Measurements from ENCODE around the gene PXN.

Gene PXN

GRCh38 chr12:120261951-120262851 lies 3.3 kb downstream of the PXN start:
- DNase-seq: no peak
- peak overlapping the region; percentile 84 for H3K27ac ChIP-seq (ENCODE audit: low read length, poor library complexity, severe bottlenecking)
- peak overlapping the region in 1 of 2 experiments; percentile 81 for H3K23ac ChIP-seq (ENCODE audit: low read length in 2 of 2)
- H3K9ac ChIP-seq (ENCODE audit: low read length): peak overlapping the region; percentile 91
- H3K79me1 ChIP-seq (replicated peaks; ENCODE audit: low read length, poor library complexity, severe bottlenecking): no peaks in the 10 kb centered on the region
- peaks cover 32% of the 10 kb centered on the region for H3K4me1 ChIP-seq (ENCODE audit: control insufficient read depth, insufficient read depth, low read depth, low read length)
- peak overlapping the region in 1 of 2 experiments; percentile 59 for H3K18ac ChIP-seq (ENCODE audit: low read depth in 1 of 2, low read length in 2 of 2)
- no peak overlapping the region for H2BK120ac ChIP-seq (ENCODE audit: low read depth, low read length)
- H3K14ac ChIP-seq (ENCODE audit: low read length in 2 of 2): peak overlapping the region in 1 of 2 experiments; percentile 46
- peak overlapping the region; percentile 9 for H2BK5ac ChIP-seq (ENCODE audit: low read depth, low read length, poor library complexity, severe bottlenecking)
- peak overlapping the region; percentile 88 for H3K4me2 ChIP-seq (ENCODE audit: low read length, poor library complexity, severe bottlenecking)
- H2AFZ ChIP-seq (ENCODE audit: low read depth, low read length): no peak overlapping the region
- H4K91ac ChIP-seq (ENCODE audit: low read length): no peak overlapping the region
- no peaks in the 10 kb centered on the region for H3K27me3 ChIP-seq (ENCODE audit: control insufficient read depth in 1 of 2, insufficient read depth in 1 of 2, low read length in 2 of 2)
- peak overlapping the region in 1 of 2 experiments; percentile 45 for H2BK12ac ChIP-seq (ENCODE audit: low read length in 2 of 2)
- no peak overlapping the region for H4K8ac ChIP-seq (ENCODE audit: low read length)
- H2BK15ac ChIP-seq (ENCODE audit: low read depth, poor library complexity, severe bottlenecking): peak overlapping the region; percentile 38
- peak overlapping the region in 1 of 2 experiments; percentile 29 for H3K4ac ChIP-seq (ENCODE audit: low read depth in 1 of 2, low read length in 2 of 2)
- peak overlapping the region; percentile 55 for H2AK5ac ChIP-seq (ENCODE audit: low read length, severe bottlenecking)
- peak overlapping the region in 1 of 2 experiments; percentile 97 for H3K4me3 ChIP-seq (ENCODE audit: insufficient read depth in 1 of 2, low read depth in 1 of 2, low read length in 2 of 2)
- 89% methylated on average over 10 of the region's 10 CpGs for WGBS
- H3K9me3 ChIP-seq (ENCODE audit: control insufficient read depth, low read length): no peaks in the 10 kb centered on the region
- peaks cover 9 to 28% of the 10 kb centered on the region in 2 experiments for H3K36me3 ChIP-seq (ENCODE audit: control insufficient read depth in 1 of 2, insufficient read depth in 2 of 2, low read depth in 1 of 2, low read length in 2 of 2)

- no peak for DNase-seq
- no peak overlapping the region for H2BK120ac ChIP-seq (ENCODE audit: low read depth, low read length)
- no peak overlapping the region for H2BK5ac ChIP-seq (ENCODE audit: low read depth, low read length, poor library complexity, severe bottlenecking)
- no peaks in the 10 kb centered on the region for H3K9me3 ChIP-seq (ENCODE audit: control insufficient read depth, low read length)
- H3K4ac ChIP-seq (ENCODE audit: low read depth in 1 of 2, low read length in 2 of 2): no peak overlapping the region
- H2AK5ac ChIP-seq (ENCODE audit: low read length, severe bottlenecking): peak overlapping the region; percentile 37
- H4K91ac ChIP-seq (ENCODE audit: low read length): no peak overlapping the region
- peaks cover 9 to 28% of the 10 kb centered on the region in 2 experiments for H3K36me3 ChIP-seq (ENCODE audit: control insufficient read depth in 1 of 2, insufficient read depth in 2 of 2, low read depth in 1 of 2, low read length in 2 of 2)
- H2AFZ ChIP-seq (ENCODE audit: low read depth, low read length): no peak overlapping the region
- no peak overlapping the region for H2BK12ac ChIP-seq (ENCODE audit: low read length in 2 of 2)
- over 99% methylated on average over 5 of the region's 5 CpGs for WGBS
- H3K4me1 ChIP-seq (ENCODE audit: control insufficient read depth, insufficient read depth, low read depth, low read length): peaks cover 37% of the 10 kb centered on the region
- H3K9ac ChIP-seq (ENCODE audit: low read length): no peak overlapping the region
- no peak overlapping the region for H3K23ac ChIP-seq (ENCODE audit: low read length in 2 of 2)
- H3K4me3 ChIP-seq (ENCODE audit: insufficient read depth in 1 of 2, low read depth in 1 of 2, low read length in 2 of 2): peak overlapping the region in 1 of 2 experiments; percentile 29
- H3K14ac ChIP-seq (ENCODE audit: low read length in 2 of 2): no peak overlapping the region
- no peak overlapping the region for H3K18ac ChIP-seq (ENCODE audit: low read depth in 1 of 2, low read length in 2 of 2)
- H2BK15ac ChIP-seq (ENCODE audit: low read depth, poor library complexity, severe bottlenecking): no peak overlapping the region
- no peak overlapping the region for H3K27ac ChIP-seq (ENCODE audit: low read length, poor library complexity, severe bottlenecking)
- H4K8ac ChIP-seq (ENCODE audit: low read length): no peak overlapping the region
- no peak overlapping the region for H3K4me2 ChIP-seq (ENCODE audit: low read length, poor library complexity, severe bottlenecking)
- H3K27me3 ChIP-seq (ENCODE audit: control insufficient read depth in 1 of 2, insufficient read depth in 1 of 2, low read length in 2 of 2): no peaks in the 10 kb centered on the region
- no peaks in the 10 kb centered on the region for H3K79me1 ChIP-seq (replicated peaks; ENCODE audit: low read length, poor library complexity, severe bottlenecking)
Measured at GRCh38 chr12:120260607-120261006, 4.9 kb downstream of the PXN start.

- no peak overlapping the region for H2BK12ac ChIP-seq (ENCODE audit: low read length in 2 of 2)
- no peak overlapping the region for H2BK15ac ChIP-seq (ENCODE audit: low read depth, poor library complexity, severe bottlenecking)
- peak overlapping the region in 1 of 2 experiments; percentile 42 for H3K4me3 ChIP-seq (ENCODE audit: insufficient read depth in 1 of 2, low read depth in 1 of 2, low read length in 2 of 2)
- H3K27ac ChIP-seq (ENCODE audit: low read length, poor library complexity, severe bottlenecking): no peak overlapping the region
- peaks cover 36% of the 10 kb centered on the region for H3K4me1 ChIP-seq (ENCODE audit: control insufficient read depth, insufficient read depth, low read depth, low read length)
- peak overlapping the region in 1 of 2 experiments; percentile 48 for H3K4ac ChIP-seq (ENCODE audit: low read depth in 1 of 2, low read length in 2 of 2)
- no peak overlapping the region for H3K14ac ChIP-seq (ENCODE audit: low read length in 2 of 2)
- H3K9ac ChIP-seq (ENCODE audit: low read length): peak overlapping the region; percentile 1
- no peak overlapping the region for H3K4me2 ChIP-seq (ENCODE audit: low read length, poor library complexity, severe bottlenecking)
- H3K9me3 ChIP-seq (ENCODE audit: control insufficient read depth, low read length): no peaks in the 10 kb centered on the region
- DNase-seq: no peak
- no peak overlapping the region for H2BK120ac ChIP-seq (ENCODE audit: low read depth, low read length)
- H2BK5ac ChIP-seq (ENCODE audit: low read depth, low read length, poor library complexity, severe bottlenecking): no peak overlapping the region
- no peaks in the 10 kb centered on the region for H3K27me3 ChIP-seq (ENCODE audit: control insufficient read depth in 1 of 2, insufficient read depth in 1 of 2, low read length in 2 of 2)
- H4K91ac ChIP-seq (ENCODE audit: low read length): no peak overlapping the region
- H3K79me1 ChIP-seq (replicated peaks; ENCODE audit: low read length, poor library complexity, severe bottlenecking): no peaks in the 10 kb centered on the region
- no peak overlapping the region for H2AFZ ChIP-seq (ENCODE audit: low read depth, low read length)
- peak overlapping the region in 1 of 2 experiments; percentile 24 for H3K18ac ChIP-seq (ENCODE audit: low read depth in 1 of 2, low read length in 2 of 2)
- H2AK5ac ChIP-seq (ENCODE audit: low read length, severe bottlenecking): peak overlapping the region; percentile 82
- H3K23ac ChIP-seq (ENCODE audit: low read length in 2 of 2): peak overlapping the region in 1 of 2 experiments; percentile 34
- WGBS: 95% methylated on average over 8 of the region's 8 CpGs
- H4K8ac ChIP-seq (ENCODE audit: low read length): peak overlapping the region; percentile 2
- H3K36me3 ChIP-seq (ENCODE audit: control insufficient read depth in 1 of 2, insufficient read depth in 2 of 2, low read depth in 1 of 2, low read length in 2 of 2): peaks cover 9 to 36% of the 10 kb centered on the region in 2 experiments
Measured at GRCh38 chr12:120259418-120260202, 5.9 kb downstream of the PXN start.

Data from mesenchymal stem cell (in vitro differentiated cells and primary cell).